ENCODE data around the gene PTPN23.
"Not testable (repeated sequence)": the region's sequence is repeated elsewhere in the genome, so short reads cannot be mapped to it uniquely, and the experiment has no call there.

Gene PTPN23

DNA sequence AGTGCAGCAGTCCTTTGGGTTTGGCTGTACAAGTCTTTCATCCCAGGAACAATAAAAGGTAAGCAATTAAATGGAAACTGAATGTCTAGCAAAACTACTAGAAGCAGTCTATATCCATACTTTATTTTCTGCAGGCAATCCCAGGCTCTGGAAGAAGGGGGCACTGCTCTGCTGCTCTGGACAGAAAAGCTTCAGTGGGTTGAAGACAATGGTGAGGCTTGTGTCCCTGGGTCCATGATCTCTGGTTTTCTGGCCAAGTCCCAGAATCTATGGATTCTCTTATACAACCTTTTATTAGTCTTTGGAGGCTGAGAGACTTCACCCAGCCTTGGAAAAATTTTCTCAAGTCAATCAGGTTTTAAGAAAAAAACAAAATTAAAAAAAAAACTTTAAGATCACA lies 59.3 kb downstream of the PTPN23 start:
- Histone ChIP-seq H3K4me3 (ENCODE audit: low read depth, low read length) (no peak overlapping the region), H3K27me3 (ENCODE audit: control insufficient read depth, insufficient read depth, low read length) (no peaks in the 10 kb centered on the region), H3K9me3 (ENCODE audit: control insufficient read depth, insufficient read depth, low read length) (no peaks in the 10 kb centered on the region), H3K36me3 (ENCODE audit: control insufficient read depth, insufficient read depth, low read length) (peaks cover 11% of the 10 kb centered on the region), H3K4me1 (ENCODE audit: control insufficient read depth, insufficient read depth, low read length) (peaks cover 9% of the 10 kb centered on the region), H3K9ac (ENCODE audit: low read depth, low read length) (no peak overlapping the region)

DNA sequence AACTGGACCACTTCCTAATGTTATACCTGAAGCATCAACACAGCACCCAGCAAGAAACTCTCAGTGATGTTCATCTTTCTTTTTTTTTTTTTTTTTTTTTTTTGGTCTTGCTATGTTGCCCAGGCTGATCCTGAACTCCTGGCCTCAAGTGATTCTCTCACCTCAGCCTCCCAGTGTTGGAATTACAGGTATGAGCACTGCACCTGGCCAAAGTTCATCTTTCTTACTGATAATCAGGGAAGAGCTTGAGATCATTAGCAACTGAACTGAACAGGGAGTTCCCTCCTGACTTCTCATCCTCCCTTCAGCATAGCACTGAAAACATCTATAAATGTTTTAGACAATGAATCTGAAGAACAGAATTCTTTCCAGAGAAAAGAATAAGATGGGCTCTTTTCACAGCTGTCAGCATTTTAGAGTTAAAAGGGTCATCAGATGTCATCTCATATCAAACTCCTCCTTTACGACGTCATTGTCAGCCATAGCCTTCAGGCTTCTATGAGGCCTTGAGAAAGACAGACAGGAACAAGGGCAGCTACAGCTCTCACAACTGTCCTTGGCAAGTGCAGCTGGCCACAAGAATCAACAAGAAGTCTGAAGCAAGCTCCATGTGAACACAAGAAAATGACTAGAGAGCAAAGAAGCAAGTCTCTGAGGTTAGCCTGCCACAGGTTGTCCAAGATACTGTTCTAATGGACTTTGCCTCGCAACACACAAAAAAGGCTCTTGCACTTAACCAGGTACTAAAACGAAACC lies 61.2 kb downstream of the PTPN23 start:
- Histone ChIP-seq H3K4me3 (ENCODE audit: low read depth, low read length) (no peak overlapping the region), H3K36me3 (ENCODE audit: control insufficient read depth, insufficient read depth, low read length) (peaks cover 11% of the 10 kb centered on the region), H3K4me1 (ENCODE audit: control insufficient read depth, insufficient read depth, low read length) (peaks cover 9% of the 10 kb centered on the region), H3K27me3 (ENCODE audit: control insufficient read depth, insufficient read depth, low read length) (no peaks in the 10 kb centered on the region), H3K9me3 (ENCODE audit: control insufficient read depth, insufficient read depth, low read length) (no peaks in the 10 kb centered on the region), H3K9ac (ENCODE audit: low read depth, low read length) (no peak overlapping the region)

DNA sequence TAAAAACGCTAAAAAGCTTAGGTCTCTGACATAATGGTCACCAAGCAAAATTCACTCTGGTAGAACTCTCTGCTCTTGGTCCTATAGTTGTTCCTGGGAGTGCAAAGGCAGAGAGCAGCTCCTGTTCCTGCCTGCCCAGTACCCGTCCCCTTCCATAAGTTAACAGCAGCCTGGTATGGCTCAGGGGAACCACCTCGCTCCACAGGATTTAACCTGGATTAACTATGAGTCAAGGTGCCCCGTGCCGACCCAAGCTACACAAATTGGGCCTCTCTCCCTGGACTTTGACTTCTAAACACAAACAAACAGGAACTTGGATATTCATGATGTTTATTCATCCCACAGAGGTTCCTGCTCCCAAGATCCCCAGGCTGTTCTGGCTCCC lies 62.8 kb downstream of the PTPN23 start:
- Histone ChIP-seq H3K4me3 (ENCODE audit: low read depth, low read length) (no peak overlapping the region), H3K9me3 (ENCODE audit: control insufficient read depth, insufficient read depth, low read length) (no peaks in the 10 kb centered on the region), H3K36me3 (ENCODE audit: control insufficient read depth, insufficient read depth, low read length) (peaks cover 11% of the 10 kb centered on the region), H3K4me1 (ENCODE audit: control insufficient read depth, insufficient read depth, low read length) (peaks cover 9% of the 10 kb centered on the region), H3K9ac (ENCODE audit: low read depth, low read length) (peak overlapping the region; percentile 26), H3K27me3 (ENCODE audit: control insufficient read depth, insufficient read depth, low read length) (no peaks in the 10 kb centered on the region)

GRCh38 chr3:47444103-47444502 lies 63.3 kb downstream of the PTPN23 start:
- no peak overlapping the region for H3K4me3 ChIP-seq (ENCODE audit: low read depth, low read length)

GRCh38 chr3:47452453-47453215 lies 71.8 kb downstream of the PTPN23 start:
- Histone ChIP-seq H3K4me3 (ENCODE audit: low read depth, low read length) (no peak overlapping the region), H3K27me3 (ENCODE audit: control insufficient read depth, insufficient read depth, low read length) (no peaks in the 10 kb centered on the region), H3K36me3 (ENCODE audit: control insufficient read depth, insufficient read depth, low read length) (no peaks in the 10 kb centered on the region), H3K9me3 (ENCODE audit: control insufficient read depth, insufficient read depth, low read length) (no peaks in the 10 kb centered on the region), H3K4me1 (ENCODE audit: control insufficient read depth, insufficient read depth, low read length) (peaks cover 2% of the 10 kb centered on the region), H3K9ac (ENCODE audit: low read depth, low read length) (no peak overlapping the region)

More at GRCh38 chr3:47444103-47444502, 63.3 kb downstream of the PTPN23 start:
- Histone ChIP-seq H3K9ac (ENCODE audit: low read depth, low read length) (peak overlapping the region; percentile 26), H3K27me3 (ENCODE audit: control insufficient read depth, insufficient read depth, low read length) (no peaks in the 10 kb centered on the region), H3K36me3 (ENCODE audit: control insufficient read depth, insufficient read depth, low read length) (peaks cover 11% of the 10 kb centered on the region), H3K9me3 (ENCODE audit: control insufficient read depth, insufficient read depth, low read length) (no peaks in the 10 kb centered on the region), H3K4me1 (ENCODE audit: control insufficient read depth, insufficient read depth, low read length) (peaks cover 9% of the 10 kb centered on the region)

- no peaks in the 10 kb centered on the region for H3K9me3 ChIP-seq (ENCODE audit: control insufficient read depth, insufficient read depth, low read length)
- no peaks in the 10 kb centered on the region for H3K36me3 ChIP-seq (ENCODE audit: control insufficient read depth, insufficient read depth, low read length)
- H3K4me3 ChIP-seq (ENCODE audit: low read depth, low read length): no peak overlapping the region
- H3K9ac ChIP-seq (ENCODE audit: low read depth, low read length): no peak overlapping the region
- H3K4me1 ChIP-seq (ENCODE audit: control insufficient read depth, insufficient read depth, low read length): no peaks in the 10 kb centered on the region
- H3K27me3 ChIP-seq (ENCODE audit: control insufficient read depth, insufficient read depth, low read length): no peaks in the 10 kb centered on the region
Observed at GRCh38 chr3:47455806-47456452, 75.1 kb downstream of the PTPN23 start.

DNA sequence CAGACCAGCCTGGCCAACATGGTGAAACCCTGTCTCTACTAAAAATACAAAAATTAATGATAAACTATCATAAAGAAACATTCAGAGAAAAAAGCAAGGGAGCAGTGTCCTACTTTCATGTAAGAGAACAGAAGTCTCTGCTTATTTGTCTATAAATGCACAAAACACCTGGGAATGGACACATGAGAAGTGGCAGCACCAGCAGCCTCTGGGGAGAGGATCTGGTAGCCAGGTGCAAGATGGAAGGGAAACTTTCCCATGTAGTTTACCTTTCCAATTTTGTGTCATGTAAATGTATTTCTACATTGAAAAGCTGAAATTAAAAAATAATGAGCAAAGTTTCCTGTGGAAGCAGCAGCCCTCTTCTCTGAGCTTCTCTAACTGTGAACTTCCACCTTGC lies 76.2 kb downstream of the PTPN23 start:
- Histone ChIP-seq H3K9ac (ENCODE audit: low read depth, low read length) (no peak overlapping the region), H3K36me3 (ENCODE audit: control insufficient read depth, insufficient read depth, low read length) (no peaks in the 10 kb centered on the region), H3K9me3 (ENCODE audit: control insufficient read depth, insufficient read depth, low read length) (no peaks in the 10 kb centered on the region), H3K4me1 (ENCODE audit: control insufficient read depth, insufficient read depth, low read length) (no peaks in the 10 kb centered on the region), H3K27me3 (ENCODE audit: control insufficient read depth, insufficient read depth, low read length) (no peaks in the 10 kb centered on the region), H3K4me3 (ENCODE audit: low read depth, low read length) (no peak overlapping the region)

DNA sequence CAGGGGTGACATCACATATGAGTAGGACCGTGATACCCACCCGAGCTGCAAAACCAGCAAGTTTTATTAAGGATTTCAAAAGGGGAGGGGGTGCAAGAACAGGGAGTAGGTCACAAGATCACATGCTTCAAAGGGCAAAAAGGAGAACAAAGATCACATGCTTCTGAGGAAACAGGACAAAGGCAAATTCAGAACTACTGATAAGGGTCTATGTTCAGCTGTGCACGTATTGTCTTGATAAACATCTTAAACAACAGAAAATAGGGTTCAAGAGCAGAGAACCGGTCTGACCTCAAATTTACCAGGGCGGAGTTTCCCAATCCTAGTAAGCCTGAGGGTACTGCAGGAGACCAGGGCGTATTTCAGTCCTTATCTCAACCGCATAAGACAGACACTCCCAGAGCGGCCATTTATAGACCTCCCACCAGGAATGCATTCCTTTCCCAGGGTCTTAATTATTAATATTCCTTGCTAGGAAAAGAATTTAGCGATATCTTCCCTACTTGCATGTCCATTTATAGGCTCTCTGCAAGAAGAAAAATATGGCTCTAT lies 78.8 kb downstream of the PTPN23 start:
- H3K4me1 ChIP-seq (ENCODE audit: control insufficient read depth, insufficient read depth, low read length); H3K9me3 ChIP-seq (ENCODE audit: control insufficient read depth, insufficient read depth, low read length); H3K4me3 ChIP-seq (ENCODE audit: low read depth, low read length); H3K9ac ChIP-seq (ENCODE audit: low read depth, low read length); H3K27me3 ChIP-seq (ENCODE audit: control insufficient read depth, insufficient read depth, low read length); H3K36me3 ChIP-seq (ENCODE audit: control insufficient read depth, insufficient read depth, low read length): not testable (repeated sequence)

Data from iPS-15b (cell line).